Measurements from ENCODE around the gene ZNF683. TPM values are rescaled to one million over a fixed set of nuclear protein-coding genes. Genes with fewer than 3 reads are reported as not detected.
"Not testable (repeated sequence)": the region's sequence is repeated elsewhere in the genome, so short reads cannot be mapped to it uniquely, and the experiment has no call there.

The ZNF683 gene
- polyA plus RNA-seq, 1 donor: not detected

- no peak for DNase-seq (ENCODE audit: low read depth)
Observed at GRCh38 chr1:26337206-26337535, 35.4 kb downstream of the ZNF683 start.

GRCh38 chr1:26336477-26337205, 35.9 kb downstream of the ZNF683 start:
- DNase-seq (ENCODE audit: low read depth): no peak

GRCh38 chr1:26335774-26336476, 36.6 kb downstream of the ZNF683 start:
- no peak for DNase-seq (ENCODE audit: low read depth)

GRCh38 chr1:26333312-26333711, 39.2 kb downstream of the ZNF683 start:
- DNase-seq (ENCODE audit: low read depth): not testable (repeated sequence)

- no peak for DNase-seq (ENCODE audit: low read depth)
Observed at GRCh38 chr1:26330276-26330675, 42.3 kb downstream of the ZNF683 start.

- not testable (repeated sequence) for DNase-seq (ENCODE audit: low read depth)
Observed at GRCh38 chr1:26329380-26329779, 43.2 kb downstream of the ZNF683 start.

GRCh38 chr1:26328597-26328996, 44.0 kb downstream of the ZNF683 start:
- DNase-seq (ENCODE audit: low read depth): no peak

- no peak for DNase-seq (ENCODE audit: low read depth)
Observed at GRCh38 chr1:26327956-26328362, 44.6 kb downstream of the ZNF683 start.

GRCh38 chr1:26324550-26324949, 48.0 kb downstream of the ZNF683 start:
- no peak for DNase-seq (ENCODE audit: low read depth)

- no peak for DNase-seq (ENCODE audit: low read depth)
Observed at GRCh38 chr1:26323382-26323781, 49.2 kb downstream of the ZNF683 start.

GRCh38 chr1:26322042-26322331, 50.6 kb downstream of the ZNF683 start:
- no peak for DNase-seq (ENCODE audit: low read depth)

GRCh38 chr1:26321315-26322041, 51.1 kb downstream of the ZNF683 start:
- peak; percentile 40 for DNase-seq (ENCODE audit: low read depth)

- DNase-seq (ENCODE audit: low read depth): no peak
Observed at GRCh38 chr1:26320896-26321295, 51.7 kb downstream of the ZNF683 start.

- DNase-seq (ENCODE audit: low read depth): no peak
Observed at GRCh38 chr1:26318338-26319064, 54.0 kb downstream of the ZNF683 start.

- no peak for DNase-seq (ENCODE audit: low read depth)
Observed at GRCh38 chr1:26317612-26318337, 54.8 kb downstream of the ZNF683 start, which contains the start of gene CD52. CD52 (plus strand) TSS chr1:26317958; CDS start chr1:26318018, 60 bp downstream.

GRCh38 chr1:26317146-26317545, 55.4 kb downstream of the ZNF683 start:
- no peak for DNase-seq (ENCODE audit: low read depth)

- DNase-seq (ENCODE audit: low read depth): no peak
Observed at GRCh38 chr1:26315874-26316850, 56.4 kb downstream of the ZNF683 start.

- no peak for DNase-seq (ENCODE audit: low read depth)
Observed at GRCh38 chr1:26314501-26314900, 58.0 kb downstream of the ZNF683 start.
